ENCODE results near the gene CHIC2.
"Not testable (repeated sequence)": the region's sequence is repeated elsewhere in the genome, so short reads cannot be mapped to it uniquely, and the experiment has no call there.

CHIC2 gene

DNA sequence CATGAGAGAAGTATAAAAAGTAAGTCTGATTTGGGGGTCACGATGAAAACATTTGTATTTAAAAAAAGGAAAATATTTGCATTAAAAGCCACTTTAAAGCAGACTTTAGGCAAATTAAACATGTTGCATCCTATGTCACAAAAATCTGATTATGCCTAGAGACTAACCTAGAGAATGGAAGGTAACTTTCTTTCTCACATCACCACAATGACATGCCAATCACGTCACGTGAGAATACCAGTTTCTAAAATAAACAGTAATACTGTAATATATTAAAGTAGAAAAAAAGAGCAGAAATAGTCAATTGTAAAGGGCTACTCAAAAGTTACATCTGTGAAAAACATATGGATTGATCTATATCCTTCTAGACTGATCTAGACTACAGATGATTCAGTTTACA is 3.3 kb downstream of the CHIC2 start:
- DNase-seq (ENCODE audit: low read depth in 2 of 2), result no peak

DNA sequence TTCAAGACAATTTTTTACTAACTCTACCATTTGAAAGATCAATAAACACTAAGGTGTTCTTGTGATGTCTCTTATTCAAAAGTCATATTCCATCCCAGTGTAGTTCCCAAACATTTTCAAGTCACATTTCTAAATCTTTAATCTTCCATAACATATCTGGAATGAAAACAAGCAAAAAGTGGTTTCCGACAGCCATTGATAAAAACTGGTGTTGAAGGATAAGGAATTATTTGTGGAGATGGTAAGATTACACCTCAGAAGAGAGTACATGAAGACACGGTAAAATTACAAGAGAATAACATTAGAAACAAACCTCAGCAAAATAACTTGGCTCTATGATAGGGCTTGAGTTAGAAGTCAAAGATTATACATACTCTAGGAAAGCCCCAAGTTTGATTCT is 4.3 kb downstream of the CHIC2 start:
- DNase-seq (ENCODE audit: low read depth in 2 of 2), result no peak

DNA sequence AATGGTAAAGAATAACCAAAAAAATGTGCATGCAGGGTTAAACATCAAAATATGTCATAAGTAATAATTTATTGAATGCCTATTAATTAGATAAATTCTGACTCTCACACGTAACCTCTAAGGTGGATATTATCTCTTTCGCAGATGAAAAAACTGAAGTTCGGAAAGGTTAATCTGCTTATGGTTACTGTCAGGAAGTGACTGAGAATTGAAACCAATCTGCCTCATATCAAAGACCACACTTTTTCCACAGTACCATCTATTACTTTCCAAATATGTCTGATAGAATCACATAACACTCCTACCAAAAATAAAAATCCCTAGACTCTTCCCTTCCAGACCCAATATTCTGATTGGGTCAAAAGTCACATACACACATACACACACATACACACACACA is 6.2 kb downstream of the CHIC2 start:
- no peak for DNase-seq (ENCODE audit: low read depth in 2 of 2)

DNA sequence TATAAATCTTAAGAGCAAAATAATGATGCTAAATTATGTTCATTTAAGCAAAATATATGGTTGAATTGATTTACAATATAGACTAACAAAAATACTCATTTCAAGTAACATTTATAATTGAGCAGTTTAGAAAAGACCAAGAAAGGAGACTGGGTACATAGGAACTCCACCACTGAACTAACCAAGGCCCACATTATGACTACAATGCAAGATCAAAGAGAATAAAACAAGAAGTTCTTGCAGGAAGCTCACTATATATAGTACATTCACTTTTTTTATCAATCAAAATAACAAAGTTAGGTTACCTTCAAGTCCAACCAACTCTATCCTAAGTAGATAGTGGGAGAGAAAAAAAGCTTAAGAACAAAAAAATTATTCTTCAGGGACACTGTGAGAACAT is 8.0 kb downstream of the CHIC2 start:
- DNase-seq (ENCODE audit: low read depth in 2 of 2), result no peak

DNA sequence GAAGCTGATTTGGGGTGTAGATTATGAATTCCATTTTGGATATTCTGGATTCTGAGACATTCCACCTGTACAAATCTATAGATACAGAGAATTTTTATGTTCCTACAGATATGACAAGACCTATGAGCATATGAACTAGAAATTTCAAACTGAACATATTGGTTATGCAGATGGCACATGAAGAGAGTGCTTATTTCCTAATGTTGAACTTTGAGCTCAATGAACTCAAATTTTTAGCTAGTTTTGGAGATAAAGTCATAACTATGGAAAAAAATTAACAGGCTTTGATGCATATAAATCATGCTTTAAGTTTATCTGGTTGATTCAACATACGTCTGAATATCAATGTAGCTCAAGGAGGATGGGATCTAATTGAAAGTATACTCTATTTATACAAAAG is 8.9 kb downstream of the CHIC2 start:
- no peak for DNase-seq (ENCODE audit: low read depth in 2 of 2)

DNA sequence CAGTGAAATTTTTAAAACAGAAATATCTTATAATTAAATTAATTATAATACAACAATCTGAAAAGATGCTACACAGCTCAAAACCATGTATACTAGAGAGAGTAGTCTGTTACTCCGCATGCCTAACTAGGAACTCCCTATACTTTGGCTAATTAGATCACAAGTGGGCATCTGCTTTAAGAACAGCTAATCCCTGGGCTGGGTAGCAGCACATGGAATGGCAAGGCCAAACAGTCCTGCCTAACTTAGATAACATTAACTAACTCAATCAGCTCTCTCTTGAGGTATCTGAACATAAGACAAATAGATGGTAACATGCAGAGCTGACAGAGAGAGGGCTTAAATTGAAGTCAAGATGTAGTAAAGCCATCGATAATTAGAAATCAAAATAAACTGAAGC is 9.9 kb downstream of the CHIC2 start:
- no peak for DNase-seq (ENCODE audit: low read depth in 2 of 2)

DNA sequence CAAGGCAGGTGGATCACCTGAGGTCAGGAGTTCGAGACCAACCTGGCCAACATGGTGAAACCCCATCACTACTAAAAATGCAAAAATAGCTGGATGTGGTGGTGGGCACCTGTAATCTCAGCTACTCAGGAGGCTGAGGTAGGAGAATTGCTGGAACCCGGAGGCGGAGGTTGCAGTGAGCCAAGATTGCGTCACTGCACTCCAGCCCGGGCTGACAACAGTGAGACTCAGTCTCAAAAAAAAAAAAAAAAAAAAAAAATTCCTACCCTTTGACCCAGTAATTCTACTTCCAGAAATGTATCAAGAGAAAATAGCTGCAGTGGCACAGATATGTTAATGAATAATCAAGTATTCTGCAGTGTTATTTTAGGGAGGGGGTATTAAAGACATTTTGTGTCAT is 11.1 kb downstream of the CHIC2 start:
- DNase-seq (ENCODE audit: low read depth in 2 of 2), result not testable (repeated sequence)

DNA sequence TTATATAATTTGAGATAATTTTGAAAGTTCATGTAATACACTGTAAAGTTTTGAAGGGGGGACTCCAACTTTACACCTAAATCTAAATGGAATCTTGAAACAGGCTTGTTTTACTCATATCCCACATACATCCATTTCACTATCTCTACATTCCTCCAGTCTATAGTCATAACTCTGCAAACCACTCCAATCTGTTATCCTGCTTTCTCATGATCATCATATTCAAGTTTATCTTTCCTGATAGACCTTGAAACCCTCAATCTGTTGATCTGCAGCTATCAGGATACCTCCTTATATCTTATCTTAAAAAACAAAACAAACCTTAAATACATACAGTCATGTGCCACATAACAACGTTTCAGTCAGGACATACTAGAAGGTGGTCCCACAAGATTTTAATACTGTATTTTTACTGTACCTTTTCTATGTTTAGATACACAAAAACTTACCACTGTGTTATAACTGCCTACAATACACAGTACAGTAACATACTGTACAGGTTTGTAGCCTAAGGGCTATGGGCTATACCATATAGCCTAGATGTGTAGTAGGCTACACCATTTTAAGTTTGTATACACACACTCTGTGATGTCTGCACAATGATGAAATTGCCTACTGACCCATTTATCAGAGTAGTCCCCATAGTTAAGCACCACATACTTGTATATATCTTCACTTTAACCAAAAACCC is 14.0 kb downstream of the CHIC2 start:
- no peak for DNase-seq (ENCODE audit: low read depth in 2 of 2)

DNA sequence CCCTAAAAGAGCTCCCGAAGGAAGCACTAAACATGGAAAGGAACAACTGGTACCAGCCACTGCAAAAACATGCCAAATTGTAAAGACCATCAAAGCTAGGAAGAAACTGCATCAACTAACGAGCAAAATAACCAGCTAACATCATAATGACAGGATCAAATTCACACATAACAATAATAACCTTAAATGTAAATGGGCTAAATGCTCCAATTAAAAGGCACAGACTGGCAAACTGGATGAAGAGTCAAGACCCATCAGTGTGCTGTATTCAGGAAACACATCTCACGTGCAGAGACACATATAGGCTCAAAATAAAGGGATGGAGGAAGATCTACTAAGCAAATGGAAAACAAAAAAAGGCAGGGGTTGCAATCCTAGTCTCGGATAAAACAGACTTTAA is 20.8 kb downstream of the CHIC2 start:
- not testable (repeated sequence) for DNase-seq (ENCODE audit: low read depth in 2 of 2)

DNA sequence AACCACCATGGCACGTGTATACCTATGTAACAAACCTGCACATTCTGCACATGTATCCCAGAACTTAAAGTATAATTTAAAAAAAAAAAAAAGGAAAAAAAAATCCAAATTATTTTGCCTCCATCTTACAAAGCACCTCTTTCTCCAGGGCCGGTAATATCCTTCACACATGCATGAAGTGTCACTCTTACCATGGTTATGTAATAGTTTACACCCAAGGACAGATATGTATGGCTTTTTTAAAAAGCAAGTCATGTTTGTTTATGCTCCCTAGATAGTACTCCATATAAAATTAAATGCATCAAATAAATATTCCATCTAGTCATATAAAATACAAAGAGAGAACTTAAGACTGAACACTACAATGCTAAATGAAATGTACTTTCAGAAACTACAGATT is 22.5 kb downstream of the CHIC2 start:
- no peak for DNase-seq (ENCODE audit: low read depth in 2 of 2)

DNA sequence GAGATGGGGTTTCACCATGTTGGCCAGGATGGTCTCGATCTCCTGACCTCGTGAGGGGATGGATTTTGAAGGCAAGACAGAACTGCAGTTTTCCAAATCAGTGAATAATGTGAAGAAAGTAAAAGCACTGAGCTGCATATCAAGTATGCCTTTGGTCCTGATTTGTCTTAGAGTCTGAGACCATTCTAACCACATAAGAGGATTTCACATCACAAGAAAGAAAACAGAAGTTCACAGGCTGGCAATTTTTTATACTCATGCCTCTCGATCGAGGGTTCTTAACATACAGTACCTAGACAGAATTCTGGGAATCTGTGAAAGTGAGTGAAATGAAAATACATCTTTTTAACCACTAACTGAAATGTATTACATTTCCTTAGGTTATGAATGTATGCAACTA is 23.3 kb downstream of the CHIC2 start:
- DNase-seq (ENCODE audit: low read depth in 2 of 2), result no peak

DNA sequence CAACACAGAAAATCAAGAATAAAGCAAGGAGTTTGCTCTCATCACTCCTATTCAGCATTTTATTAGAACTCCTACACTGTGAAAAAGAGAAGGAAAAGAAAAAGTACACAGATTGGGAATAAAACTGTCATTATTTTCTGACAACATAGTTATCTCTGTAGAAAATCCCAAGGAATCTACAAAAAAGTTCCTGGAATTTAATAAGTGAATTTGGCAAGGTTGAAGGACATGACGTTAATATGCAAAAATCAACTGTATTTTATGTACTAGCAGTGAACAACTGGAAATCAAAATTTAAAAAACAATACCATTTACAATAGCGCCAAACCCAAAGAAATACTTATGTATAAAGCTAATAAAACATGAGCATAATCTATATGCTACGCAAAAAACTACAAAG is 26.3 kb downstream of the CHIC2 start:
- DNase-seq (ENCODE audit: low read depth in 2 of 2), result no peak

DNA sequence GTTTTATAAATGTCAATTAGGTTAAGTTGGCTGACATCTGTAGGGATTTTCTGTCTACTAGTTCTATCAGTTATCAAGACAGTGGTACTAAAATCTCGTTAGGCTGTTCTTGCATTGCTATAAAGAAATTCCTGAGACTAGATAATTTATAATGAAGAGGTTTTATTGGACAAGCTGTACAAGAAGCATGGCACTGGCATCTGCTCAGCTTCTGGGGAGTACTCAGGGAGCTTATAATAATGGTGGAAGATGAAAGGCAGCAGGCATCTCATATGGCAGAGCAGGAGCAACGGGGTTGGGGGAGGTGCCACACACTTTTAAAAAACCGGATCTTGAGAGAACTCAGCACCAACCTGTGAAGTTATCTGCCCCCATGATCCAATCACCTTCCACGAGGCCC is 28.2 kb downstream of the CHIC2 start:
- DNase-seq (ENCODE audit: low read depth in 2 of 2), result no peak

DNA sequence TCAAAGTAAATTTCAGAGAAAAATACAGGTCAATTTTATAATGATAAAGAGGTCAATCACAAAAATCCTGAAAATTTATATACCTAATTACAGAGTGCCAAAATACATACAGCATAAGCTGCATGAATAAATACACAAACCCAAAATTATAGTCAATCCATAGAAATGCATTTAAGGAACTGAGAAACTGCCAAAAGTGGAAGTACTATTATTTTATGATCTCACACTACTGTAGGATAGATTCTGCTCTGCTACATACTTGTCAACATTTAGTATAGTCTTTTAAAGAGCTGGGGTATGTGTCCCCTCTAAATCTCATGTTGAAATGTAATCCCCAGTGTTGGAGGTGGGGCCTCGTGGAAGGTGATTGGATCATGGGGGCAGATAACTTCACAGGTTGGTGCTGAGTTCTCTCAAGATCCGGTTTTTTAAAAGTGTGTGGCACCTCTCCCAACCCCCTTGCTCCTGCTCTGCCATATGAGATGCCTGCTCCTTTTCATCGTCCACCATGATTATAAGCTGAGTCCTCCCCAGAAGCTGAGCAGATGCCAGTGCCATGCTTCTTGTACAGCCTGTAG is 31.8 kb downstream of the CHIC2 start:
- no peak for DNase-seq (ENCODE audit: low read depth in 2 of 2)

DNA sequence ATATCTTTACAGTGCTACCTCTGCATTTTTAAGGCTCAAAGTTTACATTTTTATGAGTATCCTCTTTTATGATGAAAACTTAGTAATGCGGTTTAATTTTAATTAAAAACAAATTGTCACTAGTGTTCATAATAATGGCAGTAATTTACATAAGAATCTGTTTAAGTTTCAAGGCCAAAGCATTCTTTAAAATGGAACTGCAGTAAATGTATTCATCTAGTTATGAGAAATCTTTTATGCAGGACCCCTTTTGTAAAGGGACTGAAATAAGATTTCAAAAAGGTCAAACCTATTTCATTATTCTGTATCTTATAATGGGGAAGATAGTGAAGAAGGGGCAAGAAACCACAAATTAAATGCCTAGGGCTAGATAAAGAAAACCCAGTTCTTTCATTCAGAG is 37.1 kb downstream of the CHIC2 start:
- no peak for DNase-seq (ENCODE audit: low read depth in 2 of 2)

DNA sequence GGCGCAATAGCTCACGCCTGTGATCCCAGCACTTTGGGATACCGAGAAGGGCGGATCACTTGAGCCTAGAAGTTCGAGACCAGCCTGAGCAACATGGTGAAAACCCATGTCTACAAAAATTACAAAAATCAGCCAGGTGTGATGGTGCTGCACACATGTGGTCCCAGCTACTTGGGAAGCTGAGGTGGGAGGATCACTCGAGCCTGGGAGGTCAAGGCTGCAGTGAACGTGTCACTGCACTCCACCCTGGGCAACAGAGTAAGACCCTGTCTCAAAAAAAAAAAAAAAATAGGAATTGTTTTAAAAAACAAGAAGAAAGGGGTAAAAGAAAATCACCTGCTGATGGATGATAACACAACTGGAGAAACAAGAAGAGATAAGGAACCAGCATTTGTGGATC is 38.8 kb downstream of the CHIC2 start:
- DNase-seq (ENCODE audit: low read depth in 2 of 2), result no peak

DNA sequence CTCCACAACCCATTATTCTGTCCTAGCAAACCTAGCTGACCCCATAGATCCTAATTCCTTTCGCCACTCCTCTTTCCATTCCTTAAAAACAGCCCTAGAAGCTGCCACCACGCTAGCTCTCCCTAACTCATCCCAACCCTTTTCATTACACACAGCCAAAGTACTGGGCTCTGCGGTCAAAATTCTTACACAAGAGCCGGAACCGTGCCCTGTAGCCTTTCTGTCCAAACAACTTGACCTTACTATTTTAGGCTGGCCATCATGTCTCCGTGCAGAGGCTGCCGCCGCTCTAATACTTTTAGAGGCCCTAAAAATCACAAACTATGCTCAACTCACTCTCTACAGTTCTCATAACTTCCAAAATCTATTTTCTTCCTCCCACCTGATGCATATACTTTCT is 41.4 kb downstream of the CHIC2 start:
- not testable (repeated sequence) for DNase-seq (ENCODE audit: low read depth in 2 of 2)

DNA sequence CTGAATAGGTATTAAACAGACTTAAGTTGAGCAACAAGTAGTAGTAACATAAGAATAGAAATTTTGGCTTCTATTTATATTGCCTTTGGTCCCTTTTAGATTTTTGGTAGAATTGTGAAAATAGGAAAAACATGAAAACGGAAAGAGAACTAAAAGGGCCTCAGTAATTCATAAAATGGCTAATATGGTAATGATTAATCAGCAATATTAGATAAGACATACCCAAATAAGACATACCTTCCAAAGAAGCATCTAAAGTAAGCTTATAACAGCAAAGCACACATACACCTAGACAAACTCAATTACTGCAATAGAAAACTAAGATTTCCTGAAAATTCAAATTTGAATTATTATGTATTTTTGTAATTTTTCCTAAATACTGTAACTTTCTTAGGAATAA is 46.4 kb downstream of the CHIC2 start:
- no peak for DNase-seq (ENCODE audit: low read depth in 2 of 2)

DNA sequence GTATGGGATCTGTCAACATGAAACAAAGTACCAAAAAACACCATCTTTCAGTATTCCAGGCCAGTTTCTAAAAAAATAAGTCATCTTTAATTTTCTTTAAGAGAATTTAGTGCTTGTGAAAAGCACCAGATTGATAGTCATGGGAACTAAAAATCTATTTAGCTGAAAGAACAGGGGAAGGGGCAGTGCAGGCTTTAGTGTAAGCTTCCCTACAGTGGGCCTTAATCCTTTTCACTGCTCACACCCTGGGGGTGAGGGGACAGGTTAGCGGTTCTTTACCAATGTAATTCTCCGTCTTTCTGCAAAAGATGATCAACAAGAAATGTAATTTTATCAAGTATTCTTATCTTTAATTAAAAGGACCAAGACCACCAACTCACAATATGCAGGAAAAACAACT is 47.1 kb downstream of the CHIC2 start:
- no peak for DNase-seq (ENCODE audit: low read depth in 2 of 2)

DNA sequence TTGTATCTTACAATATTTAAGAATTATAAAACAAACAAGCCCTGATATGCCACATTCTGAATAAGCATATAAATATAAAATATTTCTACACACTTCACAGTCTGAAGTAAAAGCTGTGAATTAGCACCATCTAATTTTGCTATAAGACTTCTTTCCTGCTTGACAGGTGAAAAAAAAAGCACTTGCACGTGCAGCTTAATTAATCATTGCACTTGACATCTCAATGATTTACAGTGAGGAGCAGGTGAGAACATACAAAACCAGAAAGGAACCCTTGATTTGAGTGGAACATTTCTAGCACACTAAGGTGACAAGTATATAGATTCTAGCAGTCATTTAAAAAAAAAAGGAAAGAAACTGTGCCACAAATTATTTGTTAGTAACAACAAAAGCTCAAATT is 47.9 kb downstream of the CHIC2 start:
- no peak for DNase-seq (ENCODE audit: low read depth in 2 of 2)

DNA sequence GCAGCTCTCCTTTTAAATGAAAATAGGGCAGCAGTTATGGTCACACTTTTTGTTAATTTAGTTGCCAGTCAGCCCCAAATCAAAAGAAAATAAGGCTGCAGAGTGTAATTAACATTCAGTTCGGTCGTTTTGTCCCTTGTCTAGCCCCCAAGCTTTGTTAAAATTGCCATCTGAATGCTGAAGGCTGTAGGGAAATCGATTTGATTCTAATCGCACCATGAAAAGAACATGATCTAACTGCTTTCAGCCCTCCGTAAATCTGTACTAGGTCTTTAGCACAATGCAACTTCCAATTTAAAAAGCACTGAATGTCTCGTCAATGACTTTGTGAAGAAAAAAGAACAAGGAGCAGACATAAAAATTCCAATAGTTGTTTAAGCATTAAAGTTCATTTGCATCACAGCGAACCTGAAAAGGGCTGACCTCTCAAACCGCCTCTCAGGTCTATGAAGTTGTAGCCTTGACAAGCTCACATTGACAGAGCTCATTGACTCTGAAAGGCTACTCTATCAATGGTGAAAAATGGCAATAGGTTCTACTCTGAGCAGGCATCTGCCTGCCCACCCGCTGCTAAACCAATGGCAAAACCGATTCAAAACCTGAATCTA is 48.9 kb downstream of the CHIC2 start:
- no peak for DNase-seq (ENCODE audit: low read depth in 2 of 2)

DNA sequence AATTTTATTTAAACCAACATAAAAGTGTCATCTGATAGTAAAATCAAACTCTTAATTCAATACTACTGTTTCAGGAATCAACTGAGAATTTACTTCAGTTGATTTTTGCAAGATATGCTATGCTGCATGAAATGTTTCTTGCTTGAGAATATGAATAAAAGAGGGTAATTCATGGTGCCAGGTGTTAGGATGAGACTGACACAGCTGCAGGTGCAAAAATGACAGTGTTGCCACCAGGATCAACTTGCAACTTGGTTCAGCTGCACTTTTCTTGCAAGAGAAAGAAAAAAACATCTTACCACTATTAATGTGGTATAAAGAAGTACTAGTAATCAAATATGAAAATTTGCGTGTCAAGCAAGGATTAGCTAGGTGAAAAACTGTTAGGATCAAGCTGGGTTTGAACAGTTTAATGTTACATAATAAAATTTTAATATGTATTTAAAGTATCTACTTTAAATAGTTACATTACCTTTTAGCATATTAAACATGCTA is 49.7 kb downstream of the CHIC2 start:
- no peak for DNase-seq (ENCODE audit: low read depth in 2 of 2)

DNA sequence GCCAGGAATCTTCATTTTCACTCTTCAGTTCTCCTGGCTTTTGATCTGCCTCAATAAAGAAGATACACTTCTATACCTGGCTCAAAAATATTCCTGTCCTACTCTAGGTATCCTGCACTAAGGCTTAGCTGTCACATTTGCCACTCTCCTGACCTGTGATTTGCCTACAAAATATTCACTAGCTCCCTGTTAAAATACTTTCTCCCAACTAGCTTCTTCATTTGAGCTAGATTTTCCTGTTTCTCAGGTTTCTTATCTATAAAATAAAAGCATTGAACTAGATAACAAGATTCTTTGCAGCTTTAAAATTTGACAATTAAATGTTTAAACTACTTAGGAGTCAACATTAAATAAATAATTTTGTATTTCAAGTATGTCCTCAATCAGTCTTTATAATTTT is 53.2 kb downstream of the CHIC2 start:
- DNase-seq (ENCODE audit: low read depth in 2 of 2), result no peak

DNA sequence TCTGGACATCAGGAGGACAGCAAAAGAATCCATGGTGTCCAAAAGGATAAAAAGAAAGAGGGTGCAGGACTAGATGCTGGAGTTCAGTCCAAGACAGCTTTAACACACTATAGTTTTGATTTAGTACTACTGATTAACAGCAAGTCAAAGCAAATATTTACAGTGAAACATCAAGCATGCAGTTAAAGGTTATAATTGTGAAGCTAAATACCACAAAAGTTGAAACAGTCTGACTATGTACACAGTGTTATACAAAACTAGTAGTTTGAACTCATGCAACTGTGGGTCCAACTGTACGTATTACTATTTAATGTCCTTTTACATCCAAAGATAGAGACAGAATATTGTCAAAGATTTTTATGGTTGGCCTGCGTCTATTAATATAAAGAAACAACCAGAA is 57.6 kb downstream of the CHIC2 start:
- DNase-seq (ENCODE audit: low read depth in 2 of 2), result no peak
